Bronchial epithelial cell (primary cell): ENCODE data around the gene SALL4. TPM values are rescaled to one million over a fixed set of nuclear protein-coding genes. Genes with fewer than 3 reads are reported as not detected.
"Not testable (repeated sequence)": the region's sequence is repeated elsewhere in the genome, so short reads cannot be mapped to it uniquely, and the experiment has no call there.

Experiments
- DNase-seq: peaks from one replicate; pipeline ENCODE4 v3.0.0-alpha.2; 2010; ENCODE audit warnings: low read depth
- FAIRE-seq: peaks from 2 replicates; lab custom pipeline; 2011; peaks lifted over from hg19 to GRCh38; lab: Jason Lieb, UNC
- H3K27me3 ChIP-seq: 2 replicates; pipeline ENCODE4 v1.5.1; 2011; ENCODE audit warnings: low read length; ENCODE audit not compliant: control insufficient read depth, insufficient read depth
- H3K36me3 ChIP-seq: 2 replicates; pipeline ENCODE4 v1.5.1; 2011; ENCODE audit warnings: low read length; ENCODE audit not compliant: control insufficient read depth, insufficient read depth
- H3K4me3 ChIP-seq: 2 replicates; pipeline ENCODE4 v1.5.1; 2011; ENCODE audit warnings: mild to moderate bottlenecking, low read depth, low read length, control low read depth
- total RNA-seq: library from RNA; depleted of rRNA; stranded (reverse); fragments of >200 nt; gene quantifications from 2 replicates; pipeline ENCODE4 v1.2.1, GENCODE V29; 2014
- TF ChIP-seq, protein P1 (sequence below): IDR thresholded peaks from 2 replicates; pipeline ENCODE4 v1.5.1; 2011; ENCODE audit warnings: mild to moderate bottlenecking, moderate library complexity, low read length, control low read depth, inconsistent platforms; ENCODE audit not compliant: insufficient read depth, severe bottlenecking

SALL4 gene
- total RNA-seq, 1 donor from 2014 or later = 0.26 TPM

DNA sequence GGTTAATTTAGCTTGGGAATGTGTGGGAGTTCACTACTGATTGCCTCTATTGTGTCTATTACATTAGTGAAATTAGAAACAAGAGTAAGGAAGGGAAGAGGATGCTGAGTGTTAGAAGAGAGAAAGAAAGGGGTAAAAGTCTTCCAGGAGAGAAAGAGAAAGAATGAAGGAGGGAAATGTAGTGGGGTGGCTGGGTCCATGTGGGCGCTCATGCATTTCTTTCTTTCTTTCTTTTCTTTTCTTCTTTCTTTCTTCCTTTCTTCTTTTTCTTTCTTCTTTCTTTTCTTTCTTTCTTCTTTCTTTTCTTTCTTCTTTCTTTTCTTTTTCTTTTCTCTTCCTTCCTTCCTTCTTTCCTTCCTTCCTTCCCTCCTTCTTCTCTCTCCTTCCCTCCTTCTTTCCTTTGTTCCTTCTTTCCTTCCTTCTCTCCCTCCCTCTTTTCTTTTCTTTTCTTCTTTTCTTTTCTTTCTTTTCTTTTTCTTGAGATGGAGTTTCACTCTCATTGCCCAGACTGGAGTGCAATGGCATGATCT lies 16.2 kb upstream of the SALL4 start:
- Histone ChIP-seq H3K27me3 (no peaks in the 10 kb centered on the region), H3K36me3 (no peaks in the 10 kb centered on the region), H3K4me3 (no peak overlapping the region)
- TF ChIP-seq, protein P1, sequence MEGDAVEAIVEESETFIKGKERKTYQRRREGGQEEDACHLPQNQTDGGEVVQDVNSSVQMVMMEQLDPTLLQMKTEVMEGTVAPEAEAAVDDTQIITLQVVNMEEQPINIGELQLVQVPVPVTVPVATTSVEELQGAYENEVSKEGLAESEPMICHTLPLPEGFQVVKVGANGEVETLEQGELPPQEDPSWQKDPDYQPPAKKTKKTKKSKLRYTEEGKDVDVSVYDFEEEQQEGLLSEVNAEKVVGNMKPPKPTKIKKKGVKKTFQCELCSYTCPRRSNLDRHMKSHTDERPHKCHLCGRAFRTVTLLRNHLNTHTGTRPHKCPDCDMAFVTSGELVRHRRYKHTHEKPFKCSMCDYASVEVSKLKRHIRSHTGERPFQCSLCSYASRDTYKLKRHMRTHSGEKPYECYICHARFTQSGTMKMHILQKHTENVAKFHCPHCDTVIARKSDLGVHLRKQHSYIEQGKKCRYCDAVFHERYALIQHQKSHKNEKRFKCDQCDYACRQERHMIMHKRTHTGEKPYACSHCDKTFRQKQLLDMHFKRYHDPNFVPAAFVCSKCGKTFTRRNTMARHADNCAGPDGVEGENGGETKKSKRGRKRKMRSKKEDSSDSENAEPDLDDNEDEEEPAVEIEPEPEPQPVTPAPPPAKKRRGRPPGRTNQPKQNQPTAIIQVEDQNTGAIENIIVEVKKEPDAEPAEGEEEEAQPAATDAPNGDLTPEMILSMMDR = no peak
- DNase-seq (no peak), FAIRE-seq (no peak)

DNA sequence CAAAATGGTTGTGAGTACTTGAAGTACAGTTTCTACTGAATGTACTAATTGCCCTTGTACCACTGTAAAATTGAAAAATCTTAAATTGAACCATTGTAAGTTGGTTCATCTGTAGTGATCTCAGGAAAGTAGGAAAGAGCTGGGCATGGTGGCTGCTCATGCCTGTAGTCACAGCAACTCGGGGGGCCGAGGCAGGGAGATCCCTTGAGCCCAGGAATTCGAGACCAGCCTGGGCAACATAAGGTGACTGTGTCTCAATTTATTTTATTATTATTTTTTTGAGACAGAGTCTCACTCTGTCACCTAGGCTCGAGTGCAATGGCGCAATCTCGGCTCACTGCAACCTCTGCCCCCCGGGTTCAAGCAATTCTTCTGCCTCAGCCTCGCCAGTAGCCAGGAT lies 14.5 kb upstream of the SALL4 start:
- FAIRE-seq, DNase-seq, H3K27me3 ChIP-seq, H3K4me3 ChIP-seq, H3K36me3 ChIP-seq: not testable (repeated sequence)

DNA sequence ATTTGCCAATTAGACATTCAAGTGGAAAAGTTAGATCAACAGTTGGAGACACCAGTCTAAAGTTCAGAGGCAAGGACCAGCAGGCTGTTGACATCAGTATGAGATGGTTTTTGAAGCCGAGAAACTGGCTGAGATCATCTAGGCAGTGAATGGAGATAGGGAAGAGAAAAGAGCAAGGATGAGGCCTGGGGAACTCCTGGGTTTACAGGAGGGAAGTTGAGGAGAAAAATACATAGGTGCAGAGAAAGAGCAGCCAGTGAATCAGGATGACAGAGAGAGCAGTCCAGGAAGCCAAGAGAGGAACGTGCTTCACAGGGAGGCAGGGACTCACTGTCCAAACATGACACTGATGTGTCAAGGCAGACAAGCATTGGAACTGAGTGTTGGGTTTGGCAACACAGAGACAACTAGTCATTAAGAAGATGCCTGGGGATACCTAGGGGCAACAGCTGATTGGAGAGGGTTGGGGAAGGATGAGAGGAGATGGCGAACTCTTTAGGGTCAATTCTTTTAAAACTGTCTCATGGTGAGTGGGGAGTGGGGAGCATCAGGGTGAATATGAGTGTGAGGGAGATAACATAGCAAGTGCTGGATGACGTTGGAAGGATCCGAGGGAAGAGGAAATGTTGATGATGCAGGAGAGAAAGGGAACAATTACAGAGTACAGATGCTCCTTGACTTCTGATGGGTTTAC lies 13.2 kb upstream of the SALL4 start:
- DNase-seq = peak; percentile 39
- H3K4me3 ChIP-seq = no peak overlapping the region
- no peaks in the 10 kb centered on the region for H3K36me3 ChIP-seq
- TF ChIP-seq, protein P1 = no peak
- H3K27me3 ChIP-seq = no peaks in the 10 kb centered on the region
- no peak for FAIRE-seq

DNA sequence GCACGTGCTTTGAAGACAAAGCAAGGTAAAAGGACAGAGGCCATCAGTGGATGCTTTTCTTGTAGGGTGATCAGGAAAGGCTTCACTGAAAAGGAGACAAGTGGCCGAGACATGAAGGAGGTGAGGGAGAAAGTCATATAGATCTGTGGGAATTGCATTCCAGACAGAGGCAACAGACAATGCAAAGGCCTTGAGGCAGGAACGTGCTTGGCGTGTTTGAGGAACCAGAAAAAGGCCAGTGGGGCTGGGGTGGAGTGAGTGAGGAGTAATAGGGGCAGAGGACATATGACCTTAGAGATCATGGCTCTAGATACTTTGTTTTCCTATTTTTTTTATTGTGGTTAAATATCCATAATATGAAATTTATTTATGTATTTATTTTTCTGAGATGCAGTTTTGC lies 10.5 kb upstream of the SALL4 start:
- FAIRE-seq = no peak
- no peak for DNase-seq
- Histone ChIP-seq H3K36me3 (no peaks in the 10 kb centered on the region), H3K4me3 (no peak overlapping the region), H3K27me3 (no peaks in the 10 kb centered on the region)
- TF ChIP-seq, protein P1 = no peak

DNA sequence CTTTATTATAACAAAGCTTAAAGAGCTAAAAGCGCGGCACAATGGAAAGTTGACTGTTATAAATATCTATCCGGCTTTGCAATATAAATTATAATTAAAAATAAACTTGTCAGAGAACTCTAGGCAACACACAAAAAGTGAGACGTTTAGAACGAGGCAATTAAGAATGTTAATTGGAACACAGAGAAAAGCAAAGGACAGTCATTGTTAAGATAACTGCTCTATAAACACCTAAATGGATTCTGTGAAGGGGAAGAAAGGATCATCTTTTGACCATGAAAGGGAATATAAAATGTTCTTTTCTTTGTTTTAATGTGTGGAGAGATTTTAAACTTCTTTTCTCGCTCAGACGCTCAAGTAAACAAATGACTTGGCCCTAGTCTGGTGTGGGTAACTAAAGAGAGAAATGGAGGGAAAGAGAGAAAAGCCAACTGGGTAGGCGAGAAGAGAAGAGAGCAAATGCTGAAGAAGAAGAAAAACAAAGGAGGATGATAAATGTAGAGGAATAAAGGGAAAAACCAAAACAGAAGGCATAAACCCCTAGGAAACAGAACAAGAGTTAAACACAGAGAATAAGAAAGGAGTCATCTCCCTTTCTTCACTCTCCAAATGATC lies 9.3 kb upstream of the SALL4 start:
- FAIRE-seq = no peak
- H3K27me3 ChIP-seq = no peaks in the 10 kb centered on the region
- TF ChIP-seq, protein P1 = no peak

DNA sequence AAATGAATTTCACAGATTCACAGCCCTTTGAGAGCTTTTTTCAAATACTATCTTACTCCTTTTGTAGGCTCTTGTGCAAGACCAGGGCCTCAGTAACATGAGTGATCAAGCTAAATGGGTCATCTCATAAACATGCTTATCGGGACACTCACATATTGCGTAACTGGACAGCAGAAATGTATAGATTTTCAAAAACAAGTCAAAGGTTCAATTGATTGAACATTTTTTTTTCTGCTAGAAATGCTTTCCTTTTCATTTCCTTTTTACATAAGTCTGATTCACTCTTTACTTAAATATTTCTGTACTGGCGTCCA lies 8.7 kb upstream of the SALL4 start:
- no peaks in the 10 kb centered on the region for H3K27me3 ChIP-seq
- FAIRE-seq (no peak), DNase-seq (peak; percentile 63)
- no peaks in the 10 kb centered on the region for H3K36me3 ChIP-seq
- TF ChIP-seq, protein P1 = no peak
- H3K4me3 ChIP-seq = no peak overlapping the region

More for the DNA sequence above, 9.3 kb upstream of the SALL4 start:
- Histone ChIP-seq H3K4me3 (no peak overlapping the region), H3K36me3 (no peaks in the 10 kb centered on the region)
- DNase-seq = no peak
